ENCODE measurements around the gene UTY.

The UTY gene

GRCh38 chrY:13339381-13339780 is 140.5 kb downstream of the UTY start:
- no peak for ATAC-seq
- TF ChIP-seq RARB (CRISPR knock-in tag; IDR thresholded peaks at IDR 0.05) (no peak), ZFP3 (CRISPR knock-in tag; IDR thresholded peaks at IDR 0.05) (no peak), ZNF565 (CRISPR knock-in tag; conservative IDR thresholded peaks at IDR 0.05; ENCODE audit: low read depth) (no peak), ZFP30 (CRISPR knock-in tag; IDR thresholded peaks at IDR 0.05) (no peak), OSR1 (CRISPR knock-in tag; IDR thresholded peaks at IDR 0.05) (no peak), TCF4 (CRISPR knock-in tag; IDR thresholded peaks at IDR 0.05; ENCODE audit: borderline replicate concordance) (no peak), ZC3H10 (CRISPR knock-in tag; IDR thresholded peaks at IDR 0.05) (no peak), ESRRG (CRISPR knock-in tag; IDR thresholded peaks at IDR 0.05) (no peak), ZNF70 (CRISPR knock-in tag; IDR thresholded peaks at IDR 0.05) (no peak), CREB5 (CRISPR knock-in tag; IDR thresholded peaks at IDR 0.05; ENCODE audit: low read depth) (no peak), PATZ1 (CRISPR knock-in tag; IDR thresholded peaks at IDR 0.05; ENCODE audit: borderline replicate concordance) (no peak), SNAI2 (CRISPR knock-in tag; IDR thresholded peaks at IDR 0.05) (no peak), TSHZ2 (CRISPR knock-in tag; IDR thresholded peaks at IDR 0.05) (no peak), CSDC2 (CRISPR knock-in tag; IDR thresholded peaks at IDR 0.05) (no peak), PPARA (CRISPR knock-in tag; IDR thresholded peaks at IDR 0.05; ENCODE audit: borderline replicate concordance) (no peak), BACH2 (CRISPR knock-in tag; IDR thresholded peaks at IDR 0.05; ENCODE audit: borderline replicate concordance) (no peak), ARNTL (CRISPR knock-in tag; IDR thresholded peaks at IDR 0.05; ENCODE audit: borderline replicate concordance, low read depth) (no peak), ZNF8 (CRISPR knock-in tag; IDR thresholded peaks at IDR 0.05) (no peak)

- TF ChIP-seq ZNF70 (CRISPR knock-in tag; IDR thresholded peaks at IDR 0.05) (no peak), OSR1 (CRISPR knock-in tag; IDR thresholded peaks at IDR 0.05) (no peak)
- ATAC-seq = no peak
Measured at GRCh38 chrY:13338711-13339110, 141.1 kb downstream of the UTY start.

- ATAC-seq = no peak
- no peak for TF ChIP-seq ZC3H10 (CRISPR knock-in tag; IDR thresholded peaks at IDR 0.05)
- no peak for TF ChIP-seq TOX (CRISPR knock-in tag; IDR thresholded peaks at IDR 0.05; ENCODE audit: borderline replicate concordance)
- no peak for TF ChIP-seq RARB (CRISPR knock-in tag; IDR thresholded peaks at IDR 0.05)
- no peak for TF ChIP-seq CSRNP3 (CRISPR knock-in tag; IDR thresholded peaks at IDR 0.05)
- TF ChIP-seq ESRRG (CRISPR knock-in tag; IDR thresholded peaks at IDR 0.05) = no peak
- TF ChIP-seq TCF4 (CRISPR knock-in tag; IDR thresholded peaks at IDR 0.05; ENCODE audit: borderline replicate concordance) = no peak
- TF ChIP-seq ZNF565 (CRISPR knock-in tag; conservative IDR thresholded peaks at IDR 0.05; ENCODE audit: low read depth) = no peak
- no peak for TF ChIP-seq ISL1 (CRISPR knock-in tag; IDR thresholded peaks at IDR 0.05)
- TF ChIP-seq CSDC2 (CRISPR knock-in tag; IDR thresholded peaks at IDR 0.05) = no peak
- no peak for TF ChIP-seq PATZ1 (CRISPR knock-in tag; IDR thresholded peaks at IDR 0.05; ENCODE audit: borderline replicate concordance)
- no peak for TF ChIP-seq ZFP30 (CRISPR knock-in tag; IDR thresholded peaks at IDR 0.05)
- TF ChIP-seq CREB5 (CRISPR knock-in tag; IDR thresholded peaks at IDR 0.05; ENCODE audit: low read depth) = no peak
- TF ChIP-seq POU6F1 (CRISPR knock-in tag; IDR thresholded peaks at IDR 0.05; ENCODE audit: borderline replicate concordance, low read depth) = no peak
- TF ChIP-seq SNAI2 (CRISPR knock-in tag; IDR thresholded peaks at IDR 0.05) = no peak
- TF ChIP-seq PPARA (CRISPR knock-in tag; IDR thresholded peaks at IDR 0.05; ENCODE audit: borderline replicate concordance) = no peak
- no peak for TF ChIP-seq ZNF70 (CRISPR knock-in tag; IDR thresholded peaks at IDR 0.05)
- no peak for TF ChIP-seq OSR1 (CRISPR knock-in tag; IDR thresholded peaks at IDR 0.05)
- TF ChIP-seq ZFP3 (CRISPR knock-in tag; IDR thresholded peaks at IDR 0.05) = no peak
- no peak for TF ChIP-seq ZNF8 (CRISPR knock-in tag; IDR thresholded peaks at IDR 0.05)
Measured at GRCh38 chrY:13337934-13338333, 141.9 kb downstream of the UTY start.

Data from SK-N-SH treated with all-trans-retinoic acid at 6 μM for 48 hours (cell line).